ENCODE results near the gene EIF3L.

EIF3L gene

GRCh38 chr22:37887584-37888378 is 38.6 kb downstream of the EIF3L start:
- no peak overlapping the region for H3K4me3 ChIP-seq (ENCODE audit: low read length)
- H3K27me3 ChIP-seq (ENCODE audit: control insufficient read depth, insufficient read depth, low read length), result no peaks in the 10 kb centered on the region
- H3K36me3 ChIP-seq (ENCODE audit: control insufficient read depth, insufficient read depth, low read length), result peaks cover 16% of the 10 kb centered on the region
- H3K4me1 ChIP-seq (ENCODE audit: control insufficient read depth, insufficient read depth, low read length), result peaks cover 48% of the 10 kb centered on the region
- peak overlapping the region; percentile 84 for H3K27ac ChIP-seq (ENCODE audit: low read depth, low read length)
- H3K9ac ChIP-seq (ENCODE audit: low read length), result no peak overlapping the region

- H3K27ac ChIP-seq (ENCODE audit: low read depth, low read length), result peak overlapping the region; percentile 72
- H3K27me3 ChIP-seq (ENCODE audit: control insufficient read depth, insufficient read depth, low read length), result no peaks in the 10 kb centered on the region
- peaks cover 16% of the 10 kb centered on the region for H3K36me3 ChIP-seq (ENCODE audit: control insufficient read depth, insufficient read depth, low read length)
- H3K4me3 ChIP-seq (ENCODE audit: low read length), result no peak overlapping the region
- no peak overlapping the region for H3K9ac ChIP-seq (ENCODE audit: low read length)
- peaks cover 57% of the 10 kb centered on the region for H3K4me1 ChIP-seq (ENCODE audit: control insufficient read depth, insufficient read depth, low read length)
Measured at GRCh38 chr22:37891926-37892325, 42.7 kb downstream of the EIF3L start.

GRCh38 chr22:37892566-37893335 is 43.5 kb downstream of the EIF3L start:
- Histone ChIP-seq H3K4me1 (ENCODE audit: control insufficient read depth, insufficient read depth, low read length) (peaks cover 51% of the 10 kb centered on the region), H3K9ac (ENCODE audit: low read length) (no peak overlapping the region)

GRCh38 chr22:37893583-37893983 is 44.4 kb downstream of the EIF3L start:
- H3K27ac ChIP-seq (ENCODE audit: low read depth, low read length), result peak overlapping the region; percentile 72
- no peak overlapping the region for H3K4me3 ChIP-seq (ENCODE audit: low read length)
- H3K4me1 ChIP-seq (ENCODE audit: control insufficient read depth, insufficient read depth, low read length), result peaks cover 42% of the 10 kb centered on the region
- H3K9ac ChIP-seq (ENCODE audit: low read length), result no peak overlapping the region
- peaks cover 8% of the 10 kb centered on the region for H3K36me3 ChIP-seq (ENCODE audit: control insufficient read depth, insufficient read depth, low read length)
- no peaks in the 10 kb centered on the region for H3K27me3 ChIP-seq (ENCODE audit: control insufficient read depth, insufficient read depth, low read length)

More at GRCh38 chr22:37892566-37893335, 43.5 kb downstream of the EIF3L start:
- Histone ChIP-seq H3K27me3 (ENCODE audit: control insufficient read depth, insufficient read depth, low read length) (no peaks in the 10 kb centered on the region), H3K36me3 (ENCODE audit: control insufficient read depth, insufficient read depth, low read length) (peaks cover 13% of the 10 kb centered on the region), H3K4me3 (ENCODE audit: low read length) (no peak overlapping the region), H3K27ac (ENCODE audit: low read depth, low read length) (peak overlapping the region; percentile 72)

- Histone ChIP-seq H3K9ac (ENCODE audit: low read length) (no peak overlapping the region), H3K27me3 (ENCODE audit: control insufficient read depth, insufficient read depth, low read length) (no peaks in the 10 kb centered on the region), H3K27ac (ENCODE audit: low read depth, low read length) (peak overlapping the region; percentile 47), H3K4me3 (ENCODE audit: low read length) (no peak overlapping the region), H3K4me1 (ENCODE audit: control insufficient read depth, insufficient read depth, low read length) (peaks cover 40% of the 10 kb centered on the region), H3K36me3 (ENCODE audit: control insufficient read depth, insufficient read depth, low read length) (no peaks in the 10 kb centered on the region)
Measured at GRCh38 chr22:37894939-37895670, 45.9 kb downstream of the EIF3L start.

- Histone ChIP-seq H3K27me3 (ENCODE audit: control insufficient read depth, insufficient read depth, low read length) (no peaks in the 10 kb centered on the region), H3K36me3 (ENCODE audit: control insufficient read depth, insufficient read depth, low read length) (no peaks in the 10 kb centered on the region), H3K4me1 (ENCODE audit: control insufficient read depth, insufficient read depth, low read length) (peaks cover 38% of the 10 kb centered on the region), H3K4me3 (ENCODE audit: low read length) (no peak overlapping the region), H3K9ac (ENCODE audit: low read length) (no peak overlapping the region), H3K27ac (ENCODE audit: low read depth, low read length) (peak overlapping the region; percentile 27)
Measured at GRCh38 chr22:37896181-37896592, 47.0 kb downstream of the EIF3L start.

GRCh38 chr22:37896939-37897338 is 47.7 kb downstream of the EIF3L start:
- H3K36me3 ChIP-seq (ENCODE audit: control insufficient read depth, insufficient read depth, low read length), result no peaks in the 10 kb centered on the region
- H3K9ac ChIP-seq (ENCODE audit: low read length), result peak overlapping the region; percentile 29
- no peak overlapping the region for H3K4me3 ChIP-seq (ENCODE audit: low read length)
- peak overlapping the region; percentile 27 for H3K27ac ChIP-seq (ENCODE audit: low read depth, low read length)
- H3K27me3 ChIP-seq (ENCODE audit: control insufficient read depth, insufficient read depth, low read length), result no peaks in the 10 kb centered on the region
- peaks cover 35% of the 10 kb centered on the region for H3K4me1 ChIP-seq (ENCODE audit: control insufficient read depth, insufficient read depth, low read length)

- Histone ChIP-seq H3K4me1 (ENCODE audit: control insufficient read depth, insufficient read depth, low read length) (peaks cover 28% of the 10 kb centered on the region), H3K4me3 (ENCODE audit: low read length) (no peak overlapping the region), H3K27me3 (ENCODE audit: control insufficient read depth, insufficient read depth, low read length) (no peaks in the 10 kb centered on the region), H3K9ac (ENCODE audit: low read length) (no peak overlapping the region), H3K27ac (ENCODE audit: low read depth, low read length) (no peak overlapping the region), H3K36me3 (ENCODE audit: control insufficient read depth, insufficient read depth, low read length) (no peaks in the 10 kb centered on the region)
Measured at GRCh38 chr22:37897807-37898206, 48.6 kb downstream of the EIF3L start.

- Histone ChIP-seq H3K27ac (ENCODE audit: low read depth, low read length) (no peak overlapping the region), H3K9ac (ENCODE audit: low read length) (no peak overlapping the region), H3K36me3 (ENCODE audit: control insufficient read depth, insufficient read depth, low read length) (no peaks in the 10 kb centered on the region), H3K27me3 (ENCODE audit: control insufficient read depth, insufficient read depth, low read length) (no peaks in the 10 kb centered on the region), H3K4me1 (ENCODE audit: control insufficient read depth, insufficient read depth, low read length) (peaks cover 20% of the 10 kb centered on the region), H3K4me3 (ENCODE audit: low read length) (no peak overlapping the region)
Measured at GRCh38 chr22:37898441-37899181, 49.4 kb downstream of the EIF3L start.

- Histone ChIP-seq H3K27me3 (ENCODE audit: control insufficient read depth, insufficient read depth, low read length) (no peaks in the 10 kb centered on the region), H3K4me3 (ENCODE audit: low read length) (no peak overlapping the region), H3K9ac (ENCODE audit: low read length) (no peak overlapping the region), H3K4me1 (ENCODE audit: control insufficient read depth, insufficient read depth, low read length) (peaks cover 13% of the 10 kb centered on the region), H3K36me3 (ENCODE audit: control insufficient read depth, insufficient read depth, low read length) (no peaks in the 10 kb centered on the region), H3K27ac (ENCODE audit: low read depth, low read length) (peak overlapping the region; percentile 87)
Measured at GRCh38 chr22:37904572-37905533, 55.6 kb downstream of the EIF3L start.
